HCT116 (cell line): Measurements from ENCODE around the gene STX16. TPM values are rescaled to one million over a fixed set of nuclear protein-coding genes. Genes with fewer than 3 reads are reported as not detected.

Experiments used
- ATAC-seq: fragments of 200-7000 bp; cut with Tn5 transposase; 2 replicates; pipeline ENCODE4 v1.9.1; 2020; ENCODE audit warnings: mild to moderate bottlenecking, moderate library complexity
- BruUV-seq: library from RNA; stranded (reverse); fragments of 400-500 nt; replicated peaks from 2 replicates; lab custom pipeline; 2021; lab: Mats Ljungman, UMichigan
- CTCF ChIA-PET: fragments of 300-600 bp; sonication (Branson Sonifier 250); formaldehyde crosslinking; loops from one replicate; lab custom pipeline; 2021; ENCODE audit warnings: antibody characterized with exemption; lab: Charles Lee
- POLR2A ChIA-PET: fragments of 300-600, 350-600 bp; sonication (Branson Sonifier 250); formaldehyde crosslinking; loops from one replicate; lab custom pipeline; 2021; ENCODE audit warnings: antibody characterized with exemption; lab: Charles Lee
- RAD21 ChIA-PET, 2 experiments: fragments of 300-600 bp; sonication (Branson Sonifier 250); formaldehyde crosslinking; loops; one replicate each; lab custom pipeline; 2023; ENCODE audit warnings: low total read pairs in 2 of 2; ENCODE audit not compliant: uncharacterized antibody in 2 of 2, unreplicated experiment in 2 of 2, low non-redundant PET in 1 of 2; lab: Charles Lee
- DNase-seq: peaks from one replicate; pipeline ENCODE4 v3.0.0-alpha.2; 2010; ENCODE audit warnings: low read depth, low spot score
- H2AFZ ChIP-seq: fragments of 200-600 bp; shearing (Covaris generic), sonication (generic); 2 replicates; pipeline ENCODE4 v1.6.1; 2017; ENCODE audit warnings: low read depth, mixed run types, mixed read lengths, antibody characterized with exemption, low read length; ENCODE audit not compliant: poor library complexity, severe bottlenecking
- H3K27ac ChIP-seq: 2 replicates; pipeline ENCODE4 v1.5.1; 2012; ENCODE audit warnings: low read depth, low read length
- H3K27me3 ChIP-seq: fragments of 200-600 bp; sonication (generic); 2 replicates; pipeline ENCODE4 v1.6.1; 2016; ENCODE audit warnings: mixed run types, low read length, mixed read lengths; ENCODE audit not compliant: insufficient read depth
- H3K36me3 ChIP-seq, 2 experiments: fragments of 200-500 bp in 1 of 2; fragments of 200-600 bp in 1 of 2; sonication (Bioruptor generic) in 1 of 2; sonication (generic) in 1 of 2; 2 replicates each; pipeline versions ENCODE4 v1.5.1 to v1.6.1; 2014 to 2016; ENCODE audit warnings: low read length in 2 of 2, inconsistent platforms in 1 of 2, mixed read lengths in 1 of 2, mixed run types in 1 of 2; ENCODE audit not compliant: insufficient read depth in 2 of 2, control insufficient read depth in 1 of 2
- H3K4me1 ChIP-seq, 2 experiments: fragments of 200-600 bp in 1 of 2; sonication (generic) in 1 of 2; 2 replicates each; pipeline versions ENCODE4 v1.5.1 to v1.6.1; 2012 to 2017; ENCODE audit warnings: low read length in 2 of 2, inconsistent platforms in 1 of 2, mild to moderate bottlenecking in 1 of 2, mixed read lengths in 1 of 2, mixed run types in 1 of 2, moderate library complexity in 1 of 2; ENCODE audit not compliant: insufficient read depth in 2 of 2, control insufficient read depth in 1 of 2
- H3K4me2 ChIP-seq: fragments of 200-600 bp; sonication (generic); 2 replicates; pipeline ENCODE4 v1.6.1; 2017; ENCODE audit warnings: mixed run types, low read length, mixed read lengths
- H3K4me3 ChIP-seq, 2 experiments: fragments of 200-600 bp in 1 of 2; sonication (generic) in 1 of 2; replicated peaks in 1 of 2; 2 replicates each; pipeline ENCODE4 v1.5.1; 2011 to 2016; ENCODE audit warnings: low read length in 2 of 2, control low read depth in 1 of 2, low read depth in 1 of 2, mild to moderate bottlenecking in 1 of 2, mixed read lengths in 1 of 2, mixed run types in 1 of 2
- H3K79me2 ChIP-seq: fragments of 200-600 bp; sonication (generic); 2 replicates; pipeline ENCODE4 v1.6.1; 2017; ENCODE audit warnings: mild to moderate bottlenecking, mixed run types, low read length, moderate library complexity, mixed read lengths; ENCODE audit not compliant: insufficient read depth
- H3K9ac ChIP-seq: fragments of 200-600 bp; sonication (generic); 2 replicates; pipeline ENCODE4 v1.6.1; 2016; ENCODE audit warnings: low read length, mixed read lengths
- H3K9me2 ChIP-seq: fragments of 200-600 bp; sonication (generic), shearing (Covaris generic); 2 replicates; pipeline ENCODE4 v1.6.1; 2017; ENCODE audit warnings: mixed run types, mild to moderate bottlenecking, moderate library complexity; ENCODE audit not compliant: insufficient read depth
- H3K9me3 ChIP-seq, 2 experiments: fragments of 200-500 bp in 1 of 2; fragments of 200-600 bp in 1 of 2; sonication (Bioruptor generic) in 1 of 2; sonication (generic) in 1 of 2; 2 replicates each; pipeline ENCODE4 v1.6.1; 2014 to 2017; ENCODE audit warnings: low read length in 2 of 2, mixed read lengths in 2 of 2, inconsistent platforms in 1 of 2, low read depth in 1 of 2, mild to moderate bottlenecking in 1 of 2, mixed run types in 1 of 2, moderate library complexity in 1 of 2; ENCODE audit not compliant: control insufficient read depth in 1 of 2, insufficient read depth in 1 of 2
- H4K20me1 ChIP-seq: fragments of 200-600 bp; sonication (generic), shearing (Covaris generic); 2 replicates; pipeline ENCODE4 v1.6.1; 2017; ENCODE audit warnings: mixed run types, mild to moderate bottlenecking, moderate library complexity; ENCODE audit not compliant: insufficient read depth
- ATF3 ChIP-seq: IDR thresholded peaks from 2 replicates; pipeline ENCODE4 v1.6.1; 2012
- CBX3 ChIP-seq: IDR thresholded peaks from 2 replicates; pipeline ENCODE4 v1.6.1; 2012; ENCODE audit warnings: low read depth
- EGR1 ChIP-seq: IDR thresholded peaks from 2 replicates; pipeline ENCODE4 v1.6.1; 2012; ENCODE audit warnings: low read depth
- ELF1 ChIP-seq: IDR thresholded peaks from 2 replicates; pipeline ENCODE4 v1.6.1; 2012; ENCODE audit warnings: low read depth, borderline replicate concordance
- EZH2 ChIP-seq: fragments of 200-600 bp; sonication (generic); IDR thresholded peaks from 2 replicates; pipeline ENCODE4 v1.6.1; 2017; ENCODE audit warnings: antibody characterized with exemption, mixed run types
- FOSL1 ChIP-seq: IDR thresholded peaks from 2 replicates; pipeline ENCODE4 v1.6.1; 2012; ENCODE audit warnings: low read depth
- JUND ChIP-seq: IDR thresholded peaks from 2 replicates; pipeline ENCODE4 v1.6.1; 2012
- POLR2AphosphoS5 ChIP-seq: IDR thresholded peaks from 2 replicates; pipeline ENCODE4 v1.6.1; 2011; ENCODE audit warnings: mild to moderate bottlenecking, low read depth, low read length, moderate library complexity
- RAD21 ChIP-seq: IDR thresholded peaks from 2 replicates; pipeline ENCODE4 v1.6.1; 2012; ENCODE audit warnings: low read depth, mild to moderate bottlenecking
- REST ChIP-seq: IDR thresholded peaks from 2 replicates; pipeline ENCODE4 v1.6.1; 2012; ENCODE audit warnings: low read depth
- SIN3A ChIP-seq: IDR thresholded peaks from 2 replicates; pipeline ENCODE4 v1.6.1; 2012; ENCODE audit warnings: low read depth
- SP1 ChIP-seq: IDR thresholded peaks from 2 replicates; pipeline ENCODE4 v1.6.1; 2012; ENCODE audit warnings: low read depth
- SRF ChIP-seq: IDR thresholded peaks from 2 replicates; pipeline ENCODE4 v1.6.1; 2012; ENCODE audit warnings: low read depth
- ZBTB33 ChIP-seq: IDR thresholded peaks from 2 replicates; pipeline ENCODE4 v1.6.1; 2011; ENCODE audit warnings: mild to moderate bottlenecking, low read length, moderate library complexity; ENCODE audit not compliant: insufficient replicate concordance; ENCODE audit errors: extremely low read depth
- ZFX ChIP-seq: fragments of 450-650 bp; IDR thresholded peaks from 2 replicates; pipeline ENCODE4 v1.6.1; 2017
- ZNF274 ChIP-seq: fragments of 200-500 bp; sonication (Bioruptor generic); IDR thresholded peaks from 2 replicates; pipeline ENCODE4 v1.6.1; 2014; ENCODE audit warnings: mild to moderate bottlenecking, low read depth, low read length, inconsistent platforms
- intact Hi-C: fragments of 100-400 bp; cut with micrococcal nuclease; formaldehyde crosslinking; loops from 2 replicates; pipeline ENCODE4 v1.10.0; 2022
- total RNA-seq: library from RNA; stranded (reverse); gene quantifications from one replicate; pipeline ENCODE4 v1.2.1, GENCODE V29; 2021; ENCODE audit not compliant: unreplicated experiment
- TF ChIP-seq, protein P1 (sequence below), 3 experiments: fragments of 200-600 bp in 1 of 3; sonication (generic) in 1 of 3; IDR thresholded peaks in 2 of 3; conservative IDR thresholded peaks in 1 of 3; 2 replicates each; pipeline ENCODE4 v1.5.1; 2012 to 2017; ENCODE audit warnings: low read depth in 2 of 3, low read length in 2 of 3, antibody characterized with exemption in 1 of 3, borderline replicate concordance in 1 of 3, control low read depth in 1 of 3, mild to moderate bottlenecking in 1 of 3, mixed read lengths in 1 of 3, mixed run types in 1 of 3, moderate library complexity in 1 of 3; ENCODE audit not compliant: insufficient read depth in 1 of 3
- TF ChIP-seq, protein P2 (sequence below): IDR thresholded peaks from 2 replicates; pipeline ENCODE4 v1.6.1; 2012

STX16 gene
- total RNA-seq, 1 experiment from 2014 or later, result 55.1 TPM

DNA sequence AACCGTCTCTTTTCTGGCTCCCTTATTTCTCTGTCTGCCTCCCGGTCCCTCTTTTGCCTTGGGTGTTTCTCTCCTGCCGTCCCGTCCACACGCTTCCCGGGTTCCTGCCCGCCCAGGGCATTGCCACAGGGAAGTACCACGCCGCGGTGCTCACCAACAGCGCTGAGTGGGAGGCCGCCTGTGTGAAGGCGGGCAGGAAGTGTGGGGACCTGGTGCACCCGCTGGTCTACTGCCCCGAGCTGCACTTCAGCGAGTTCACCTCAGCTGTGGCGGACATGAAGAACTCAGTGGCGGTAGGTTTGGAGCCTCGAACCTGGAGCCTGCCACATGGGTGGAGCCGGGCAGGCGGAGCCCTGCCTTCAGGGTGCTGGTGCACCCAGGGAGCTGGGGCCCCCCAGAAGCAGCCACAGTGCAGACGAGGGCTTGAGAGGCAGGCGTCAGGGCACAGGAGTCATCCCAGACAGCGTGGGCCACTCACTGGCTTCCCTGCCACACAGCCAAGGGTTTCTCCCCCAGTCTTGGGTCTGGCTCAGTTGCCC is 62.8 kb downstream of the STX16 start:
- H3K4me2 ChIP-seq, result no peak overlapping the region
- ATAC-seq (no peak), DNase-seq (no peak)
- ChIA-PET POLR2A (no interaction called here), RAD21 (no interaction called here), CTCF (no interaction called here)
- H3K9ac ChIP-seq, result no peak overlapping the region
- no TSS peak for BruUV-seq
- no peaks in the 10 kb centered on the region for H3K27me3 ChIP-seq
- H3K9me2 ChIP-seq, result no peaks in the 10 kb centered on the region
- no peaks in the 10 kb centered on the region for H3K36me3 ChIP-seq
- no peaks in the 10 kb centered on the region for H3K4me1 ChIP-seq
- no peak overlapping the region for H2AFZ ChIP-seq
- no peaks in the 10 kb centered on the region for H3K9me3 ChIP-seq
- TF ChIP-seq REST (no peak), ELF1 (no peak), EGR1 (no peak), SIN3A (no peak), CBX3 (no peak), ZNF274 (no peak), ZFX (no peak), ATF3 (no peak), SRF (no peak), JUND (no peak), SP1 (no peak), RAD21 (no peak), POLR2AphosphoS5 (no peak), EZH2 (no peak), ZBTB33 (no peak), FOSL1 (no peak)
- TF ChIP-seq, protein P1, sequence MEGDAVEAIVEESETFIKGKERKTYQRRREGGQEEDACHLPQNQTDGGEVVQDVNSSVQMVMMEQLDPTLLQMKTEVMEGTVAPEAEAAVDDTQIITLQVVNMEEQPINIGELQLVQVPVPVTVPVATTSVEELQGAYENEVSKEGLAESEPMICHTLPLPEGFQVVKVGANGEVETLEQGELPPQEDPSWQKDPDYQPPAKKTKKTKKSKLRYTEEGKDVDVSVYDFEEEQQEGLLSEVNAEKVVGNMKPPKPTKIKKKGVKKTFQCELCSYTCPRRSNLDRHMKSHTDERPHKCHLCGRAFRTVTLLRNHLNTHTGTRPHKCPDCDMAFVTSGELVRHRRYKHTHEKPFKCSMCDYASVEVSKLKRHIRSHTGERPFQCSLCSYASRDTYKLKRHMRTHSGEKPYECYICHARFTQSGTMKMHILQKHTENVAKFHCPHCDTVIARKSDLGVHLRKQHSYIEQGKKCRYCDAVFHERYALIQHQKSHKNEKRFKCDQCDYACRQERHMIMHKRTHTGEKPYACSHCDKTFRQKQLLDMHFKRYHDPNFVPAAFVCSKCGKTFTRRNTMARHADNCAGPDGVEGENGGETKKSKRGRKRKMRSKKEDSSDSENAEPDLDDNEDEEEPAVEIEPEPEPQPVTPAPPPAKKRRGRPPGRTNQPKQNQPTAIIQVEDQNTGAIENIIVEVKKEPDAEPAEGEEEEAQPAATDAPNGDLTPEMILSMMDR (IDR thresholded peaks at IDR 0.05 in 2 of 3, conservative IDR thresholded peaks at IDR 0.05 in 1 of 3; ENCODE audit: borderline replicate concordance in 1 of 3, insufficient read depth in 1 of 3, low read depth in 2 of 3, low read length in 2 of 3), result no peak
- TF ChIP-seq, protein P2, sequence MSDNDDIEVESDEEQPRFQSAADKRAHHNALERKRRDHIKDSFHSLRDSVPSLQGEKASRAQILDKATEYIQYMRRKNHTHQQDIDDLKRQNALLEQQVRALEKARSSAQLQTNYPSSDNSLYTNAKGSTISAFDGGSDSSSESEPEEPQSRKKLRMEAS, result no peak
- no peak overlapping the region for H3K4me3 ChIP-seq
- H3K27ac ChIP-seq, result no peak overlapping the region
- H3K79me2 ChIP-seq, result no peaks in the 10 kb centered on the region
- no peaks in the 10 kb centered on the region for H4K20me1 ChIP-seq
- intact Hi-C loops, result no loop called here
